ENCODE results near the gene ARFGAP3. TPM values are rescaled to one million over a fixed set of nuclear protein-coding genes. Genes with fewer than 3 reads are reported as not detected.

Gene ARFGAP3
- total RNA-seq, 1 donor from 2014 or later = 39.9 TPM

DNA sequence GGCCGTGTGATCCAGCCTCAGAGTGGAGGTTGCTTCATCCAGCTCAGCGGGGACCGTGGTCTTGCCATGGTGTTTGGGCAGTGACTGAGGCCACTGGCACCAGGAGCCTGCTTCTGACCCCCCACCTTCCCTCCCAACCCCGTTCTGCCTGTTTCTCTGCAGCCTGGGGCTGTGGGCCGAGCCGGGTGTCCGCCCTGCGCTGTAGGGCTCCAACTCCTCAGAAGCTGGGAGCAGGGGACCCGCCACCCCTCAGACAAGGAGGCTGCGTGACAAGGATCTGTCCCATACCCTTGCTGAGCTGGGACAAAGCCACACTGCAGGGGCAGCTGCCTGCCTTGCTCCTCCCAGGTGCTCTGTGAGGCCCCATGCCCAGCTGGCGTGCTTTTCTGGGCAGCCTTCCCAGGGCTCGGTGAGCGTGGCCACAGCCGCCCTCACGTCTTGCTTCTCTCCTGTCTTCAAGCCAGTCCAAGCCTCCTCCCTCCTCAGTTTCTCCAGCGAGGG lies 11.7 kb upstream of the ARFGAP3 start:
- H3K27ac ChIP-seq = peak overlapping the region; percentile 67
- DNase-seq (peak; percentile 74), ATAC-seq (peak; percentile 62 to 78)
- peaks cover 47% of the 10 kb centered on the region for H3K36me3 ChIP-seq
- no peak for TF ChIP-seq CTCF (IDR thresholded peaks at IDR 0.05)
- no peak overlapping the region for H3K4me3 ChIP-seq
- no peaks in the 10 kb centered on the region for H3K9me3 ChIP-seq
- H3K27me3 ChIP-seq (ENCODE audit: low read depth) = no peaks in the 10 kb centered on the region
- peaks cover 14% of the 10 kb centered on the region for H3K4me1 ChIP-seq
- intact Hi-C loops (cut with DNase I) = no loop called here

DNA sequence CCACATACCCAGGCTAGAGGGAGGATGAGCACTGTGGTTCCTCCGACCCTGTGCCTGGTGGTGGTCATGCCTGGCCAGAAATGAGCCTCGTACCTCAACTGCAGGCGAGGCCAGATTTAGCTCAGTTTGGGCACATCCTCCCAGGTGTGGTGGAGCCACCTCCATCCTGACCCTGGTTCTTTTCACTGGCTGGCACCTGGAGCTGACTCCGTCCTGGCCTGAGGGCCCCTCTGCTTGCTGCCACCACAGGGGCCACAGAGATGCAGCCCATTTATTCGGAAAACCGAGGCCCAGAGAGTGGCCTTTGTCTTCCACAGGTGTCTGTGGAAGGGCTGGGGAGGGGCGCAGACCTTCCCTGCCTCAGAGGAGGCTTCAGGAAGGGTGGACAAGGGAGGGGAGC lies 9.0 kb upstream of the ARFGAP3 start:
- Histone ChIP-seq H3K36me3 (peaks cover 20% of the 10 kb centered on the region), H3K9me3 (no peaks in the 10 kb centered on the region), H3K4me1 (peaks cover 14% of the 10 kb centered on the region), H3K4me3 (no peak overlapping the region), H3K27me3 (ENCODE audit: low read depth) (no peaks in the 10 kb centered on the region), H3K27ac (no peak overlapping the region)
- no peak for DNase-seq
- no peak for ATAC-seq
- intact Hi-C loops (cut with DNase I) = no loop called here
- TF ChIP-seq CTCF (IDR thresholded peaks at IDR 0.05) = no peak

GRCh38 chr22:42865536-42865935 lies 8.5 kb upstream of the ARFGAP3 start:
- TF ChIP-seq CTCF (IDR thresholded peaks at IDR 0.05) = no peak
- Histone ChIP-seq H3K4me3 (no peak overlapping the region), H3K27me3 (ENCODE audit: low read depth) (no peaks in the 10 kb centered on the region), H3K36me3 (peaks cover 14% of the 10 kb centered on the region), H3K4me1 (peaks cover 14% of the 10 kb centered on the region), H3K9me3 (no peaks in the 10 kb centered on the region), H3K27ac (no peak overlapping the region)
- no peak for DNase-seq
- no peak for ATAC-seq
- intact Hi-C loops (cut with DNase I) = no loop called here

- intact Hi-C loops (cut with DNase I) = no loop called here
- DNase-seq = no peak
- H3K4me3 ChIP-seq = no peak overlapping the region
- no peaks in the 10 kb centered on the region for H3K36me3 ChIP-seq
- no peaks in the 10 kb centered on the region for H3K9me3 ChIP-seq
- no peak for ATAC-seq
- peaks cover 7% of the 10 kb centered on the region for H3K4me1 ChIP-seq
- no peak for TF ChIP-seq CTCF (IDR thresholded peaks at IDR 0.05)
- no peak overlapping the region for H3K27ac ChIP-seq
- H3K27me3 ChIP-seq (ENCODE audit: low read depth) = no peaks in the 10 kb centered on the region
Observed at GRCh38 chr22:42863349-42863961, 6.4 kb upstream of the ARFGAP3 start.

- Histone ChIP-seq H3K9me3 (no peaks in the 10 kb centered on the region), H3K4me1 (no peaks in the 10 kb centered on the region), H3K27ac (no peak overlapping the region), H3K4me3 (no peak overlapping the region), H3K36me3 (no peaks in the 10 kb centered on the region), H3K27me3 (ENCODE audit: low read depth) (no peaks in the 10 kb centered on the region)
- DNase-seq (no peak), ATAC-seq (no peak)
- intact Hi-C loops (cut with DNase I) = no loop called here
- no peak for TF ChIP-seq CTCF (IDR thresholded peaks at IDR 0.05)
Observed at GRCh38 chr22:42862045-42862734, 5.1 kb upstream of the ARFGAP3 start.

Data from lower lobe of right lung (tissue), 2 donors.